ENCODE results near the gene TLE2.

The TLE2 gene

GRCh38 chr19:3058009-3058820 lies 29.1 kb upstream of the TLE2 start:
- no peak for DNase-seq
- H3K9ac ChIP-seq (ENCODE audit: low read length), result no peak overlapping the region
- H3K79me2 ChIP-seq (ENCODE audit: low read length), result no peaks in the 10 kb centered on the region
- H3K4me2 ChIP-seq (ENCODE audit: low read depth, low read length), result no peak overlapping the region
- TF ChIP-seq EZH2phosphoT487 (IDR thresholded peaks at IDR 0.05; ENCODE audit: low read length) (no peak), CTCF (IDR thresholded peaks at IDR 0.05; ENCODE audit: low read length) (no peak), EZH2 (optimal IDR thresholded peaks at IDR 0.05; ENCODE audit: low read depth, low read length) (no peak)
- no peaks in the 10 kb centered on the region for H3F3A ChIP-seq (ENCODE audit: insufficient read depth, low read length)
- H3K36me3 ChIP-seq (replicated peaks; ENCODE audit: insufficient read depth, low read length), result no peaks in the 10 kb centered on the region
- H3K9me2 ChIP-seq (replicated peaks; ENCODE audit: insufficient read depth, low read length), result no peaks in the 10 kb centered on the region
- H3K9me3 ChIP-seq (replicated peaks; ENCODE audit: insufficient read depth, low read length), result no peaks in the 10 kb centered on the region
- H3K27ac ChIP-seq (ENCODE audit: low read length), result no peak overlapping the region
- H3K27me3 ChIP-seq (replicated peaks; ENCODE audit: insufficient read depth, low read length), result peaks cover 40% of the 10 kb centered on the region
- H3K4me1 ChIP-seq (ENCODE audit: low read length), result no peaks in the 10 kb centered on the region
- no peak overlapping the region for H2AFZ ChIP-seq (ENCODE audit: low read length)
- H3K4me3 ChIP-seq (ENCODE audit: low read length), result no peak overlapping the region
- no peaks in the 10 kb centered on the region for H4K20me1 ChIP-seq (ENCODE audit: insufficient read depth, low read length)

- H3K9me2 ChIP-seq (replicated peaks; ENCODE audit: insufficient read depth, low read length), result no peaks in the 10 kb centered on the region
- DNase-seq, result no peak
- no peak overlapping the region for H3K4me3 ChIP-seq (ENCODE audit: low read length)
- H3K27me3 ChIP-seq (replicated peaks; ENCODE audit: insufficient read depth, low read length), result peaks cover 45% of the 10 kb centered on the region
- TF ChIP-seq CTCF (IDR thresholded peaks at IDR 0.05; ENCODE audit: low read length) (no peak), EZH2phosphoT487 (IDR thresholded peaks at IDR 0.05; ENCODE audit: low read length) (no peak), EZH2 (optimal IDR thresholded peaks at IDR 0.05; ENCODE audit: low read depth, low read length) (no peak)
- H4K20me1 ChIP-seq (ENCODE audit: insufficient read depth, low read length), result no peaks in the 10 kb centered on the region
- no peaks in the 10 kb centered on the region for H3K36me3 ChIP-seq (replicated peaks; ENCODE audit: insufficient read depth, low read length)
- no peak overlapping the region for H3K4me2 ChIP-seq (ENCODE audit: low read depth, low read length)
- no peak overlapping the region for H3K27ac ChIP-seq (ENCODE audit: low read length)
- no peaks in the 10 kb centered on the region for H3F3A ChIP-seq (ENCODE audit: insufficient read depth, low read length)
- no peak overlapping the region for H2AFZ ChIP-seq (ENCODE audit: low read length)
- no peak overlapping the region for H3K9ac ChIP-seq (ENCODE audit: low read length)
- H3K79me2 ChIP-seq (ENCODE audit: low read length), result no peaks in the 10 kb centered on the region
- no peaks in the 10 kb centered on the region for H3K4me1 ChIP-seq (ENCODE audit: low read length)
- H3K9me3 ChIP-seq (replicated peaks; ENCODE audit: insufficient read depth, low read length), result no peaks in the 10 kb centered on the region
These were observed 28.2 kb upstream of the TLE2 start for GRCh38 chr19:3057275-3057714.

GRCh38 chr19:3056417-3057088 lies 27.5 kb upstream of the TLE2 start:
- H2AFZ ChIP-seq (ENCODE audit: low read length), result no peak overlapping the region
- H3F3A ChIP-seq (ENCODE audit: insufficient read depth, low read length), result no peaks in the 10 kb centered on the region
- H3K4me2 ChIP-seq (ENCODE audit: low read depth, low read length), result no peak overlapping the region
- no peaks in the 10 kb centered on the region for H3K9me3 ChIP-seq (replicated peaks; ENCODE audit: insufficient read depth, low read length)
- H3K27me3 ChIP-seq (replicated peaks; ENCODE audit: insufficient read depth, low read length), result peaks cover 50% of the 10 kb centered on the region
- TF ChIP-seq EZH2 (optimal IDR thresholded peaks at IDR 0.05; ENCODE audit: low read depth, low read length) (no peak), CTCF (IDR thresholded peaks at IDR 0.05; ENCODE audit: low read length) (no peak), EZH2phosphoT487 (IDR thresholded peaks at IDR 0.05; ENCODE audit: low read length) (no peak)
- no peak for DNase-seq
- no peaks in the 10 kb centered on the region for H3K79me2 ChIP-seq (ENCODE audit: low read length)
- H3K4me1 ChIP-seq (ENCODE audit: low read length), result no peaks in the 10 kb centered on the region
- H4K20me1 ChIP-seq (ENCODE audit: insufficient read depth, low read length), result no peaks in the 10 kb centered on the region
- H3K36me3 ChIP-seq (replicated peaks; ENCODE audit: insufficient read depth, low read length), result no peaks in the 10 kb centered on the region
- no peaks in the 10 kb centered on the region for H3K9me2 ChIP-seq (replicated peaks; ENCODE audit: insufficient read depth, low read length)
- H3K4me3 ChIP-seq (ENCODE audit: low read length), result no peak overlapping the region
- no peak overlapping the region for H3K9ac ChIP-seq (ENCODE audit: low read length)
- no peak overlapping the region for H3K27ac ChIP-seq (ENCODE audit: low read length)
